ENCODE data around the gene OTUD4. TPM values are rescaled to one million over a fixed set of nuclear protein-coding genes. Genes with fewer than 3 reads are reported as not detected.
A peak's percentile ranks its signal among the peaks of the same experiment; 100 is the strongest.
"Not testable (repeated sequence)": the region's sequence is repeated elsewhere in the genome, so short reads cannot be mapped to it uniquely, and the experiment has no call there.

Gene OTUD4, protein sequence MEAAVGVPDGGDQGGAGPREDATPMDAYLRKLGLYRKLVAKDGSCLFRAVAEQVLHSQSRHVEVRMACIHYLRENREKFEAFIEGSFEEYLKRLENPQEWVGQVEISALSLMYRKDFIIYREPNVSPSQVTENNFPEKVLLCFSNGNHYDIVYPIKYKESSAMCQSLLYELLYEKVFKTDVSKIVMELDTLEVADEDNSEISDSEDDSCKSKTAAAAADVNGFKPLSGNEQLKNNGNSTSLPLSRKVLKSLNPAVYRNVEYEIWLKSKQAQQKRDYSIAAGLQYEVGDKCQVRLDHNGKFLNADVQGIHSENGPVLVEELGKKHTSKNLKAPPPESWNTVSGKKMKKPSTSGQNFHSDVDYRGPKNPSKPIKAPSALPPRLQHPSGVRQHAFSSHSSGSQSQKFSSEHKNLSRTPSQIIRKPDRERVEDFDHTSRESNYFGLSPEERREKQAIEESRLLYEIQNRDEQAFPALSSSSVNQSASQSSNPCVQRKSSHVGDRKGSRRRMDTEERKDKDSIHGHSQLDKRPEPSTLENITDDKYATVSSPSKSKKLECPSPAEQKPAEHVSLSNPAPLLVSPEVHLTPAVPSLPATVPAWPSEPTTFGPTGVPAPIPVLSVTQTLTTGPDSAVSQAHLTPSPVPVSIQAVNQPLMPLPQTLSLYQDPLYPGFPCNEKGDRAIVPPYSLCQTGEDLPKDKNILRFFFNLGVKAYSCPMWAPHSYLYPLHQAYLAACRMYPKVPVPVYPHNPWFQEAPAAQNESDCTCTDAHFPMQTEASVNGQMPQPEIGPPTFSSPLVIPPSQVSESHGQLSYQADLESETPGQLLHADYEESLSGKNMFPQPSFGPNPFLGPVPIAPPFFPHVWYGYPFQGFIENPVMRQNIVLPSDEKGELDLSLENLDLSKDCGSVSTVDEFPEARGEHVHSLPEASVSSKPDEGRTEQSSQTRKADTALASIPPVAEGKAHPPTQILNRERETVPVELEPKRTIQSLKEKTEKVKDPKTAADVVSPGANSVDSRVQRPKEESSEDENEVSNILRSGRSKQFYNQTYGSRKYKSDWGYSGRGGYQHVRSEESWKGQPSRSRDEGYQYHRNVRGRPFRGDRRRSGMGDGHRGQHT
- total RNA-seq (10 to 100 TPM; 60.9 to 63.8 TPM), total RNA-seq (110 to 138 reads per million in 2 donors)

- no peaks in the 10 kb centered on the region for H3K9me3 ChIP-seq (ENCODE audit: control insufficient read depth, low read length, poor library complexity, severe bottlenecking)
- no peaks in the 10 kb centered on the region for H3K27me3 Mint-ChIP-seq
- H3K36me3 Mint-ChIP-seq (ENCODE audit: low read depth), result peaks cover 2% of the 10 kb centered on the region
- H3K27ac Mint-ChIP-seq, result peak within 1 kb of the TSS; percentile 95
- DNase-seq, result peak; percentile 92 to 95 (median 94)
- H3K4me1 Mint-ChIP-seq, result peaks cover 18% of the 10 kb centered on the region
- peak within 1 kb of the TSS; percentile 94 for H3K4me3 Mint-ChIP-seq
- peak; percentile 85 for ATAC-seq
Measured at GRCh38 chr4:145180298-145181090, at the start of gene OTUD4. OTUD4 (minus strand) TSS chr4:145180589; CDS start chr4:145179973, 616 bp downstream.

GRCh38 chr4:145223228-145223627, 42.8 kb upstream of the OTUD4 start:
- H3K4me3 Mint-ChIP-seq; H3K4me1 Mint-ChIP-seq; H3K9me3 ChIP-seq (ENCODE audit: control insufficient read depth, low read length, poor library complexity, severe bottlenecking); DNase-seq; H3K27ac Mint-ChIP-seq; ATAC-seq; H3K36me3 Mint-ChIP-seq (ENCODE audit: low read depth): not testable (repeated sequence)
- H3K27me3 Mint-ChIP-seq, result peaks cover 12% of the 10 kb centered on the region

- H3K27me3 Mint-ChIP-seq, result peaks cover 21% of the 10 kb centered on the region
- H3K36me3 Mint-ChIP-seq (ENCODE audit: low read depth); H3K4me1 Mint-ChIP-seq; H3K9me3 ChIP-seq (ENCODE audit: control insufficient read depth, low read length, poor library complexity, severe bottlenecking); ATAC-seq; H3K27ac Mint-ChIP-seq; H3K4me3 Mint-ChIP-seq; DNase-seq: not testable (repeated sequence)
Measured at GRCh38 chr4:145221529-145221928, 41.1 kb upstream of the OTUD4 start.

DNA sequence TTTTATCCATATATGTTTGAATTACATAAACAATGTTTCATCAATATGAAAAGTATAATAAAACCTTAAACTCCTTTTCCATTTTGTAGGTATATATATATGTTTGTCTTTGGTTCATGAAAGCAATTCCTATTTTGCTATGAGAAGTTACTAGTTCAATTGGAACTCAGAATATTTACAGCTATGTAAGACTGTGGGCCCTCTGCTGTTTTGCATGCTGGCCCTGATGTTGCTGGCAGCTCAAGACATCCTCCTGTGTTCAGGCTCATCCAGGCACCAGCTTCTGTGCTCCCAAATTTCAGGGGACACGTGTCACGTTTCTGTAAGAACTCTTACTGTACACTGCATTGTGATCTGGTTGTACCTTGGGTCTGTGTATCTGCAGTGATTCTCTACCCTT, 38.7 kb upstream of the OTUD4 start:
- no peak for DNase-seq
- Mint-ChIP-seq H3K4me1 (no peaks in the 10 kb centered on the region), H3K4me3 (no peak overlapping the region), H3K27me3 (peaks cover 27% of the 10 kb centered on the region), H3K27ac (peak overlapping the region; percentile 9), H3K36me3 (ENCODE audit: low read depth) (peaks cover 2% of the 10 kb centered on the region)
- ATAC-seq, result no peak
- no peaks in the 10 kb centered on the region for H3K9me3 ChIP-seq (ENCODE audit: control insufficient read depth, low read length, poor library complexity, severe bottlenecking)

- no peaks in the 10 kb centered on the region for H3K9me3 ChIP-seq (ENCODE audit: control insufficient read depth, low read length, poor library complexity, severe bottlenecking)
- DNase-seq (no peak), ATAC-seq (no peak)
- no peak overlapping the region for H3K4me3 Mint-ChIP-seq
- H3K27ac Mint-ChIP-seq, result no peak overlapping the region
- H3K27me3 Mint-ChIP-seq, result peaks cover 27% of the 10 kb centered on the region
- H3K36me3 Mint-ChIP-seq (ENCODE audit: low read depth), result peaks cover 2% of the 10 kb centered on the region
- H3K4me1 Mint-ChIP-seq, result no peaks in the 10 kb centered on the region
Measured at GRCh38 chr4:145218251-145218650, 37.9 kb upstream of the OTUD4 start.

GRCh38 chr4:145217349-145217748, 37.0 kb upstream of the OTUD4 start:
- no peak overlapping the region for H3K27ac Mint-ChIP-seq
- no peak overlapping the region for H3K4me3 Mint-ChIP-seq
- peaks cover 27% of the 10 kb centered on the region for H3K27me3 Mint-ChIP-seq
- H3K9me3 ChIP-seq (ENCODE audit: control insufficient read depth, low read length, poor library complexity, severe bottlenecking), result no peaks in the 10 kb centered on the region
- H3K4me1 Mint-ChIP-seq, result no peaks in the 10 kb centered on the region
- peaks cover 2% of the 10 kb centered on the region for H3K36me3 Mint-ChIP-seq (ENCODE audit: low read depth)
- no peak for ATAC-seq
- DNase-seq, result no peak

DNA sequence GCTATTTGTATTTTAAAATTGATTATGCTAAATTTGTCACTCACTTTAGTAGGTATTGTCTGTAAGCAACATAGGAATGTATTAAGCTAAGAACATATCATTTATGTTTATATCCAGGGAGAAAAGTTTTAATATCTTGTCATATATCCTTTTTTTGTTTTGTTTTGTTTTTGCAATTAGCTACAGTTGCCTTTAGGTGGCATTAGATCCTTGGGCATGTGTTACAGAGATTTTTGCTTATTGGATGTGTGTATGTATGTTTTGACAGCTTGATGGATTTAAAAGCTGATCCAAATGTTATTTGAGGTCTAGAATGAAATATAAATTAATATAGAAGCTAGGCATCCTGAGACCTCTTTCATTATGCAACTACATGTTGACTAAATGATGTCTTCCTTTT, 36.1 kb upstream of the OTUD4 start:
- Mint-ChIP-seq H3K4me1 (no peaks in the 10 kb centered on the region), H3K27me3 (peaks cover 24% of the 10 kb centered on the region), H3K4me3 (no peak overlapping the region), H3K36me3 (ENCODE audit: low read depth) (peaks cover 2% of the 10 kb centered on the region), H3K27ac (no peak overlapping the region)
- no peak for DNase-seq
- no peaks in the 10 kb centered on the region for H3K9me3 ChIP-seq (ENCODE audit: control insufficient read depth, low read length, poor library complexity, severe bottlenecking)
- ATAC-seq, result no peak

- Mint-ChIP-seq H3K36me3 (ENCODE audit: low read depth) (peaks cover 2% of the 10 kb centered on the region), H3K27me3 (peaks cover 15% of the 10 kb centered on the region), H3K4me1 (no peaks in the 10 kb centered on the region), H3K4me3 (peak overlapping the region; percentile 10), H3K27ac (no peak overlapping the region)
- no peak for ATAC-seq
- no peaks in the 10 kb centered on the region for H3K9me3 ChIP-seq (ENCODE audit: control insufficient read depth, low read length, poor library complexity, severe bottlenecking)
- no peak for DNase-seq
Measured at GRCh38 chr4:145213245-145213644, 32.9 kb upstream of the OTUD4 start.

DNA sequence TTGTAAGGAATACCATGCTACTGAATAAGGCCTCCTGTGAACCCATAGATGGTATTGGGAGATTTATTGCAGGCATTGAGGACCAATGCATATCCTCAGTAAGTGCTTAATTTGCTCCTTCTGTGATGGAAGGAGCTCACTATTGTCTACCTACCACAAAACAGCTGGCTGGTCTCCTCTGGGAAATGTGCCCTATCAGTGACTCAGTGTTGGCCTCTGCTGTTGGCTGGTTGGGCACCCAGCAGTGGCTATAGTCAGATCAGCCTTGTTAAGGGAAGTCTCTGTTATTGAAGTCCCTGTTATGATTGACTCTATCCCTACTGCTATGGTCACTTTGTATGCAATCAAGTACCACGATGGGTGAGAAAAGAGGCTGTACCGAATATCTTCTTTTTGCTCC, 27.5 kb upstream of the OTUD4 start:
- no peaks in the 10 kb centered on the region for H3K36me3 Mint-ChIP-seq (ENCODE audit: low read depth)
- H3K9me3 ChIP-seq (ENCODE audit: control insufficient read depth, low read length, poor library complexity, severe bottlenecking), result no peaks in the 10 kb centered on the region
- no peaks in the 10 kb centered on the region for H3K27me3 Mint-ChIP-seq
- ATAC-seq, result no peak
- DNase-seq, result no peak
- H3K4me1 Mint-ChIP-seq, result no peaks in the 10 kb centered on the region
- H3K27ac Mint-ChIP-seq, result no peak overlapping the region
- H3K4me3 Mint-ChIP-seq, result no peak overlapping the region

DNA sequence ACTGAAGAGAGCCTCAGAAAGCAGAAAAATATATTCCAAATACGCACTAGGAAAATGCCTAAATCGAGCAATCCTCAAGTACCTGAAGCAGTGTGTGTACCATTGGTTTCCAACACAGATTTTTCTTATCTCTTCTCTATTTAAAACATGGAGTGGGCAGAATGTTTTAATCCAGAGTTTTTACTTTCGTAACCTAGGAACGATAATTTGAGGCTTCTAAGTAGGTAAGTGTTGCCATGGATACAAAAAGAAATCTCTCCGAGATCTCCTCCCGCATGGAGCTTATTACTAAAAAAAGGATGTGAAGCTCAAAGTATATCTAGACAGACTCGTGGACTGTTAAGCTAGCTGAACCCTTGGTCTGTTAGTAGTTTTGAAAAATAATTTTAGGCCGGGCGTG, 23.0 kb upstream of the OTUD4 start:
- Mint-ChIP-seq H3K36me3 (ENCODE audit: low read depth) (no peaks in the 10 kb centered on the region), H3K27me3 (peaks cover 21% of the 10 kb centered on the region), H3K4me3 (no peak overlapping the region), H3K4me1 (no peaks in the 10 kb centered on the region), H3K27ac (no peak overlapping the region)
- no peak for ATAC-seq
- no peak for DNase-seq
- no peaks in the 10 kb centered on the region for H3K9me3 ChIP-seq (ENCODE audit: control insufficient read depth, low read length, poor library complexity, severe bottlenecking)

DNA sequence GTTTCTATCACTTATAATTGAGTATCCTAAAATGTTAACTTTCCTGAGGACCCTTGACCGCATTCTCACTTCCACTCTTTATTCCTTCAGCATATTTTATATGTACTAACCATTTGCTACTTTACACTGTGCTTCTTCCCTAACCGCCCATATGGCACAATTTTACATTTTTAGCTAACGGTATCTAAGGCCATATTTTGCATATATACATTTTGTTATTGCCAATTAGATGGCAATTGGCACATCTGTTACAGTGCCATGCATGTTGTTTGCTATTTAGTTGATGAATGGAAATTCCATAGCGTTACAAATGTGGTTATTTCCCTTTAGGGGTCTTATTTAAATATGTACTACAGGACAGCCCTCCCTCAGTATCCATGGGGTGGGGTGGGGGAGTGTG, 20.0 kb upstream of the OTUD4 start:
- ATAC-seq (no peak), DNase-seq (no peak)
- H3K4me1 Mint-ChIP-seq, result no peaks in the 10 kb centered on the region
- H3K27ac Mint-ChIP-seq, result no peak overlapping the region
- H3K36me3 Mint-ChIP-seq (ENCODE audit: low read depth), result peaks cover 2% of the 10 kb centered on the region
- H3K27me3 Mint-ChIP-seq, result peaks cover 43% of the 10 kb centered on the region
- H3K4me3 Mint-ChIP-seq, result no peak overlapping the region
- no peaks in the 10 kb centered on the region for H3K9me3 ChIP-seq (ENCODE audit: control insufficient read depth, low read length, poor library complexity, severe bottlenecking)

DNA sequence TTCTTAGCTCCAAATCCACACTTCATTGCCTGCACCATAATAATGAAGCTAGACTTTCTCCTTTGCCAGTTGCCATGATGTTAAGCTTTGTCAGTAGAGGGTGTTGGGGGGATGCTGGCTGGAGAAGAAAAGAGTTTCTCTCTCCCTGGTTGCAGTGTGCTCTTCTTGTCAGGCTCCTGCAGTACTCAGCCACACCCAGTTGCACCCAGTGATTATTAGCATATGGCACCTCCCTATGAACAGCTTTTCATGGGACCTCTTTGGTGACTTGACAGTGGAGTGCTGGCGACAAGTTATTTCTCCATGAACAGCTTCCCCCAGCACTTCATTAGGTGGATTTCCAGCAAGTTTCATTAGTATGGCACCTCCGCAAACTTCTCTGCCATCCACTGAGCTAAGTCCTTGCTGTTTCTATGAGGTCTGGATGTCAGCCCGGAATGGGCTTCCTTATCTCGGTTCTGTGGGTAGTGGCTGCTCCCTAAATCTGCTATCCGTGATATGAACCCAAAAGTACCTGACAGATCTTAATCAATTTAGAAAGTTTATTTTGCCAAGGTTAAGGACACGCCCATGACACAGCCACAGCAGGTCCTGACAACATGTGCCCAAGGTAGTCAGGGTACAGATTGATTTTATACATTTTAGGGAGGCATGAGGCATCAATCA, 18.8 kb upstream of the OTUD4 start:
- DNase-seq (no peak), ATAC-seq (no peak)
- no peaks in the 10 kb centered on the region for H3K9me3 ChIP-seq (ENCODE audit: control insufficient read depth, low read length, poor library complexity, severe bottlenecking)
- Mint-ChIP-seq H3K27ac (no peak overlapping the region), H3K27me3 (peaks cover 43% of the 10 kb centered on the region), H3K4me3 (no peak overlapping the region), H3K4me1 (no peaks in the 10 kb centered on the region), H3K36me3 (ENCODE audit: low read depth) (peaks cover 4% of the 10 kb centered on the region)

Data from T-helper 17 cell (primary cell).